Fibroblast of skin of right quadriceps (primary cell): ENCODE results near the gene ARL16.
A peak's percentile ranks its signal among the peaks of the same experiment; 100 is the strongest.

Experiments
- DNase-seq: peaks from one replicate; pipeline ENCODE4 v3.0.0-alpha.2; 2013

Gene ARL16

DNA sequence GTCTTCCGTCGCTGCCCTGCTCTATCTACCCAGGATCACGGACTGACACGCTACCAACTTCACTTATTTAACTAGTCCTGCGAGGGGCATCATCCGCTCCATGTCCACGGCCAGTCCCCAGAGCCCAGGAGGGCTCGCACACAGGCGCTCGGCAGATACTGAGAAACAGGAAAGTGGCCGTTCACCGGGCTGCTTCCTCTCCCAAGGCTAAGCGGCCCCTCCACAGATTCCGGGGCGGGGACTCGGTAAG lies 17.6 kb downstream of the ARL16 start:
- no peak for DNase-seq

DNA sequence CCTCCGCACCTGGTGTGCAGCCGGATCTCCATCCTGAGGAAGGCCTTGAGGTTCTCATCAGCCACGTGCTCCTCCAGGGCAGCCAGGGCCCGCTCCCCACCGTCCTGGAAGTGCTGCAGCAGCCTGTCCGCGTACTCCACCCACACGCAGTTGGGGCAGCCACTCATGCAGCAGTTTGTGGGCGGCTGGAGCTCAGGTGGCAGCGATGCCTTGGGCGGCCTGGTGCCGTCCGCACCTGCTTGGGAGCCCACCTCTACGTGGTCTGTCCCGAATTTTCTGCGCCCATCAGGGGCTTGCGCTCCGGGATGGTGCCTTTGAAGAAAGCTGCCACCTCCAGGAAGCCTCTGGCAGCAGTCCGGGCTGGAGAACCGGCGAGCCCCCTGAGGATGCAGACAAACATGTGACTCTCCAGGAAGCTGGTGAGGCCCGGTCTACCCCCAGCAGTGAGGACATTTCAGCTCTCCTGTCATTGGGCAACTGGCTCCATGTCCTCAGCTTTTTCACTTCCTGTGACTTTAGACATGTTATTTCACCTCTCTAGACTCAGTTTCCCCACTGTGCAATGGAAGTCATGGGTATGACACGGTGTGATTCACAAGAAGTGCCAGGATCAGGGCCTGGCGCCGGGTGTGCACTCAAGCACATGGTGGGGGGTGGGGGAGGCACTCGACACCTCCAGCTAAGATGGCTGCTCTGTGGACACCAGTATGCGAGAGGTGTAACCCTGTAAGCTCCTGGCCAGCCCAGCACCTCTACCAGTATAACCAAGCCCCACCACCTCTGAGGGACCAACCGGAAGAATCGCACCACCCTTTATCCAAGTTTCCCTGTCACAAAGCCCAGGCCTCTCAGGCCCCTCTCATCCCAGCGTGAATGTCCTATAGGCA lies 18.1 kb downstream of the ARL16 start:
- DNase-seq: peak; percentile 22

DNA sequence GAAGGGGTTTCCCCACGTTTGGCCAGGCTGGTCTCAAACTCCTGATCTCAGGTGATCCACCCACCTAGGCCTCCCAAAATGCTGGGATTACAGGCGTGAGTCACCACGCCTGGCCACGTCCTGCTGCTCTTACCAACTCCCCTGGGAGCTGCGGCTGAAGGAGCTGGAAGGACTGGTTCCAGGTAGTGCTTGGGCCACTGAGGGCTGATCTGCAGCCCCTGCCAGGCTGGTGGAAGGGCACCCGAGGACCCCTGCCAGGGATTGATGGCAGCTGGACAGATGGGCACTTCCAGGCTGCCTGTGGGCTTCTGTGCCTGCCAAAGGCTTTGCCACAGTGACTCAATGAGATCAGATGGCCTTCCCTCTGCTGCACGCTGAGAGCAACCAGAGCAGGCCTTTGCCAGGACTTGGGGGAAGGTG lies 19.5 kb downstream of the ARL16 start:
- no peak for DNase-seq

DNA sequence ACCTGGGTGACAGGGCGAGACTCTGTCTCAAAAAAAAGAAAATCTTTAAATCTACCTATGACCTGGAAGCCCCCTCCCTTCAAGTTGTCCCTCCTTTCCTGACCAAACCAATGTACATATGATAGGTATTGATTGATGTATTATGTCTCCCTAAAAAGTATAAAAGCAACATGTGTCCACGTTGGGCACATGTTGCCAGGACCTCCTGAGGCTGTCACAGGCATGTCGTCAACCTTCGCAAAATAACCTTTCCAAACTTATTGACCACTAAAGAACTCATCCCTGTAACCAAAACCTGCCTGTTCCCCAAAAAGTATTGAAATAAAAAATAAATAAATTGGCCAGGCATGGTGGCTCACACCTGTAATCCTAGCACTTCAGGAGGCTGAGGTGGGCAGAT lies 21.6 kb downstream of the ARL16 start:
- DNase-seq: no peak

DNA sequence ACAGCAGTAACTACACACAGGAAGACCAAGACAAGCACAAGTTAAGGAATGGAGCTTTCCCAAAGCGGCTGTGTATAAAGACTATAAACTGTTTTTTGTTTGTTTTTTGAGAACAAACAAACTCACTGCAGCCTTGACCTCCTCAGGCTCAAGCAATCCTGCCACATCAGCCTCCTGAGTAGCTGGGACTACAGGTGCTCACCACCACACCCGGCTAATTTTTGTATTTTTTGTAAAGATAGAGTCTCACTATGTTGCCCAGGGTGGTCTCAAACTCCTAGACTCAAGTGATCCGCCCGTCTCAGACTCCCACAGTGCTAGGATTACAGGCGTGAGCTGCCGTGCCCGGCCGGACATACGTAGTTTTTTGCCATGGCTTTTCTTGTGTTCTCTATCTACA lies 23.2 kb downstream of the ARL16 start:
- no peak for DNase-seq

DNA sequence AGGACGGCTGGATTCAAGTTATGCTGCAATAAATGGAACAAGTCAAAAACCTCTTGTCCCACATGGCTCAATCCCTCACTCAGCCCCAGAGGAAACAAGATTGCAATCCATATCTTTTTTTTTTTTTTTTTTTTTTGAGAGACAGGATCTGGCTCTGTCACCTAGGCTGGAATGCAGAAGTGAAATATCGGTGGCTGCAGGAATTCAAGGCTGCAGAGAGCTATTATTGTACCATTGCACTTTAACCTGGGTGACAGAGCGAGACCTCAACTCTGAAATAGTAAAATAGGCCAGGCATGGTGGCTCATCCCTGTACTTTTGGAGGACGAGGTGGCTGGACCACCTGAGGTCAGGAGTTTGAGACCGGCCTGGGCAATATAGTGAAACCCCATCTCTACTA lies 24.6 kb downstream of the ARL16 start:
- DNase-seq: no peak

DNA sequence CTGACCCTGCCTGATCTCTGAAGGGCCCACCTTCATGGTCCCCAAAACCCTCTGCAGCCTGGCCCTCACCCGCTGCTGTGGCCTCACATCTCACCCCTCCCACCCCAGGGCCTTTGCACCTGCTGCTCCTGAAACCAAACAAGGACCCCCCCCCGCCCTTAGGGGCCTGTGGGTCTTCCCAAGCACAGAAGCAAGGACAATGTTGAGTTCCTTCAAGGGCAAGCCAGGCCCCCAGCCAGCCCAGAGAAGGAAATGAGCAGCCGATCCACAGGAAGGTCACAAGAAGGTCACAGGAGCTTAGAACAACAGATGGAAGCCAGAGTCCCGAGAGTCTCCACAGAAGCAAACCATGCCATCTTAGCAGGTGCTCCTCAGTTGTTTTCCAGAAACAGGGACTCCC lies 26.8 kb downstream of the ARL16 start:
- DNase-seq: no peak

DNA sequence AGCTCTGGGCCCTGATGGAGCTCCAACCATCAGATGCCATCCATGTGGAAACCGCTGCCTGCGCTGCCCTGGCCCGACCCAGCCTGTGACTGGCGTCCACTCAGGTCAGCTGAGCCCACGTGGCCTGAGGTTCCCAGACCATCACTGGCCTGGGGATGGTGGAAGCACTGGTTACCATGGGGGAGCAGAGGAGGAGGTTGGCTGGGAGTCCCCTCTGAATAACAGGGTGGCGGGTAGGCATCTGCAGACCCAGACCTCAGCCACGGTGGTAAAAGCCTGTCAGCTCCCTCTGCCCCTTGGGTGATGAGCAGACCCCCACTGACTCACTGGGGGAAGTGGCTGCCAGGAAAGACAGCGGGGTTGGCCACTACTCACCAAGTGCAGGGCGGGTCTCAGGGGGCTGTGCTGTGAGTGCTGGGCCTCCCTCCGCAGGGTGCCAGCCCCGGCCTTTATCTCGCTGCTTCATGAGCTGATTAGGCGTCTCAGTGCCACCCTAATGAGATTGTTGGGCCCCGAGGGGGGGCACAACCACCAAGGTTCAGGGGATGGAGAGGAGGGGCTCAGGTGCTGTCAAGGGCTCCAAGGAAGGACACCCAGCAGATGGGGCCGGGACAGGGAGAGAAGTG lies 27.4 kb downstream of the ARL16 start, which contains the start of gene PDE6G:
TSS of gene PDE6G (minus strand) at position 425 of the 626 bp plus-strand sequence. CDS start 3,237 bp downstream, outside the sequence.
- no peak for DNase-seq

DNA sequence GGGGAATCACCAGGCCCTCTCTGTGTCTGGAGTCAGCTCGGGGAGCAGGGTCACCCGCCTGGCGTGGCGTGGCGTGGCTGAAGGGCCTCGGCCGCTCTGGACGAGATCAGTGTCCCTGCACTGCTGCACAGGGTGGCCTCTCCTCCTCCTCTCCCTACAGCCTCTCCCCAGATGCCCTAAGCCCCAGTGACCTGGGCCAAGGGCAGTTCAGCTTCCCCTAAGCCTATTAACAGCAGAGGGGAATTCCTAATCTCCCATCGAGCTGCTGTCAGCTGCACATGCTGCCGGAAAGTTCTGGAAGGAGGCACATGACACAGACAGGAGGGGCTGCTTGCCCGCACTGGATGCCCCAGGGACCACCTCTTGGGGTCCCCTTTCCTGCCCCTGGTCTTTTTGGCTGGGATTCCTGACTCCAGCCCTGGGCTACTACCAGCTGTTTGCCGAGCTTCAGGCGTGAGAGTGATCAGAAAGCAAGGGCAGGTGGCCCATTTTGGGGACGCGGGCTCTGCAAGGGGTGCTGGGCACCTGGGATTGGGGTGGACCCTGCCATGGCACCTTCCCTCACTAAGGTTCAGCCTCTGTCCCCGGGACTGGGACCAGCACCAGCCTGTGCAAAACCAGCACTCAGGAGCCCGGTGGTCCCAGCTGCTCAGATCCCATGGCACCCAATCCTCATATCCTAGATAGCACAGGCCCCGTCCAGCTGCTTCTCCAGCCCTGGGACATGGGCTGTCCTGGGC lies 28.0 kb downstream of the ARL16 start:
- DNase-seq: no peak

DNA sequence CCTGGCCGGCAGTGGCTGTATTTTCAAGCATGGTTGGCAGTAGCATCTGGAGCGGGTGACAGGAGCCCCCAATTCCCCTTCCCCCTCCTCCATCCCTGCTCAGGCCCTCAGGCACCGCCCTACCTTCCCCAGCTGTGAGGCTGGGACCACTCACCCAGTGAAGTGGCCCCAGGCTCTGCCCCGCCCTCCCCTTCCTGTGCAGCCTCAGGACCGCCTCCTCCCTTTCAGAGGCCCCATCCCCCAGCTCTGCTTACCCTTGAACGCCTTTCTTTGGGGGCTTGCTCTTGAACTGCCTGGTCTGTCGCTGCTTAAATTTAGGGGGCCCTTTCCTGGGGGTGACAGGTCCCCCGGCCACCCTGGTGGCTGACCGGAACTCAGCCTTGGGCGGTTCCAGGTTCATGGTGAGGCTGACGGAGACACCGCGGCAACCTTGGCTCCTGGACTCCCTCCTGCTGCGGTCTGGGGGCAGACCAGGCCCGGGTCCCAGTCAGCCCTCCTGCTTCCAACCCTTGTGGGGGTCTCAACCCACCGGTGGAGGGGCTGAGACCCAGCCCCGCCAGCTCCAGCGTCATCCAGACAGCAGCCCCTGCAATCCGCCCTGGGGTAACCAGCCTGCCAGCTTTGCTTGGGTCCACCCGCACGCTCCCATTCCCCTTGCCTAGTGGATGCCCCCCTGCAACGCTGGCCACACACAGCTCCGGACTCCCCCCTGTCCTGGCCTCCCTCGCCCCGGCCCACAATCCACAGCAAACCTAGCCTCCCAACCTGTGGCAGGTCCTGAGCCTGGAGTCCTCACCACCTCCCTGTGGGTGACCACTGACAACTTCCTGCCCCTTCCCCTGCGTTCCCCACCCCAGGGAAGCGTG lies 30.5 kb downstream of the ARL16 start:
- DNase-seq: no peak

DNA sequence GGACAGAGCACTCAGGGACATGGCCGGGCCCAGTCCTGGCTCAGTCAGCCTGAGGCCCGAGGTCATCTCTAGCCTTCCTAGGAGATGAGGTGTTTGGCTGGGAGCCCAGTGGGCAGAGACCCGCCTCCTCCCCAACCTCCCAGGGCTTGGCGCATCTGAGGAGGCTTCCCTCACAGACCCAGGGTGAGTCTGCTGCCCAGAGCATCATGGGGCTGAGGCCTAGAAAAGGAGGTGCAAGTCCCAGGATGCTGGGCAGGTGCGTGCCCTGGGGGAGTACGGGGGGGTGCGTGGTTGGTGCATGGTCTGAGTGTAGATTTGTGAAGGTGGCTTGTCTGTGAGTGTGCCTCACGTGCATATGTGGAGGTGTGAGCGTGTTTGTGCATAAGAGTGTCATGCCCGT lies 31.9 kb downstream of the ARL16 start:
- peak; percentile 69 for DNase-seq

DNA sequence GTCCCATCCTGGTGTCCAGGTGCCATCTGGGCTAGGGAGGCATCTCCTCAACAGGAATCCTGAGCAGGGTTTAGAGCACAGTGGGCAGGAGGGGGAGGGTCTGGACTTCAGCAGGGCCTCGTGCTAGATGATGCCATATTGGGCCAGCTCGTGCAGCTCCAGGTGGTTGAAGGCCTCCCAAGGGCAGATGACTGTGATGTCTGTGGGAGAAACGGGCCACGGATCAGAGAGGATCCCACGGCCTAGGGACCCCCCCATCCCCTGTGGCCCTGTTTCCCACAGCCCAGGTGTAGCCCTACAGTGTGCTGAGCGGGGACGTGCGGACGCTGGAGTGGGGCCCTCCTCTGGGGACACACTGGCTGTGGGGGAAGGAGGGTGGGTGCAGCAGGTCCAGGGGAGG lies 32.6 kb downstream of the ARL16 start:
- no peak for DNase-seq

DNA sequence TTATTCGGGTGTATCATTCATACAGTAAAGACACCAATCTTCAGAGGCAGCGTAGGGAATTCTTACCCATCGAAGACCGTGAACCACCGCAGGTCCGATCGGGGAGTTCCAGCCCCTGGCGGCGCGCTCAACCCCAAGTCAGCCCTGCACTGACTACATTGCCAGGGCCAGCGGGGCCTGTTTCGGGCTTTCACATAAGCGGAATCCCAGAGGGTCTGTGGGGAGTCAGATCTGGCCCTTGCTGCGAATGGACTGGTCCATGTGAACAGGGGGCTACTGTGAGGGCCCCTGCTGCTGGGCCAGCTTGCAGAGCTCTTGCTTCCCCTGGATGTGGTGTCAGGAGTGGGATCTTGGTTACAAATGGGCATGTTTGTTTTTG lies 34.9 kb downstream of the ARL16 start:
- no peak for DNase-seq

DNA sequence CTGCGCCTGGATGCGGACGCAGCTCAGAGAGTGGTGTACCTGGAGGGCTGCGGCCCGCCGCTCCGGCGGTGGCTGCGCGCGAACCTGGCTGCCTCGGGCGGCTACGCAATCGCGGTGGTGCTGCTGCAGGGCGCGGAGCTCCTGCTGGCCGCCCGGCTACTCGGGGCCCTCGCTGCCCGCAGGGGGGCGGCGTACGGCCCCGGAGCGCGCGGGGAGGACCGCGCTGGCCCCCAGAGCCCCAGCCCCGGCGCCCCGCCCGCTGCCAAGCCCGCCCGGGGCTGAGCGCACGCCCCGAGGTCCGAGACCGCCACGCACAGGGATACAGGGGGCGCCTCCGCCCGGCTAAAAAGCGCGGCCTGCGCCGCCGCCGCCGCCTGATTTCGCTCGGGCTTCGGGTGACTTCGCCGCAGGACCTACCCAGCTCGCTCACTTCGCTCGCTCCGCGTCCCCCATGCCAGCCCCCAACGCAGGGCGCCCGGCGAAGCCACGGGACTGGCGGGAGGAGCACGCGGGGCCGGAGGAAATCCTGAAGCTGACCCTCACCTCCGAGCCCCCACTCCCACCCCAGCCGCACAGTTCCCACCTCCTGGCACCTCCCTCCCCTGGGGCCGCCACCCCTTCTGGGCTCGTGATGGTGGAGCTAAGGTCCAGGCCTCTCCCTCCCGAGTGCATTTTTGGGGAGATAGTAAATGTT lies 35.4 kb downstream of the ARL16 start:
- DNase-seq: no peak

DNA sequence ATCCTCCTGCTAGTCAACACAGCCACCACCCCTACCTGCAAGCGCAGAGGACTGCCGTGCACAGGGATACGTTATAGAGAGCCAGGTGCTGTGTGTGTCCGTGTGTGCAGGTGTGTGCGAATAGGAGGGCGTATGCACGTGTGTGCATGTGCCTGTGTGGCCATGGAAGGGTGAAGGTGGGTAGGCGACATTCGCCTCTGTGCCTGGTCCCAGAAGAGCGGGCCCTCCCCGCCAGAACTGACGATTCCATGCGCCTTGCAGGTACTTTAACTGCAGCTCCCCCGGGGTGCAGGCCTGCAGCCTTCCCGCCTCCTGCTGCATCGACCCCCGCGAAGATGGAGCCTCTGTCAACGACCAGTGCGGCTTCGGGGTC lies 36.0 kb downstream of the ARL16 start:
- DNase-seq: no peak

DNA sequence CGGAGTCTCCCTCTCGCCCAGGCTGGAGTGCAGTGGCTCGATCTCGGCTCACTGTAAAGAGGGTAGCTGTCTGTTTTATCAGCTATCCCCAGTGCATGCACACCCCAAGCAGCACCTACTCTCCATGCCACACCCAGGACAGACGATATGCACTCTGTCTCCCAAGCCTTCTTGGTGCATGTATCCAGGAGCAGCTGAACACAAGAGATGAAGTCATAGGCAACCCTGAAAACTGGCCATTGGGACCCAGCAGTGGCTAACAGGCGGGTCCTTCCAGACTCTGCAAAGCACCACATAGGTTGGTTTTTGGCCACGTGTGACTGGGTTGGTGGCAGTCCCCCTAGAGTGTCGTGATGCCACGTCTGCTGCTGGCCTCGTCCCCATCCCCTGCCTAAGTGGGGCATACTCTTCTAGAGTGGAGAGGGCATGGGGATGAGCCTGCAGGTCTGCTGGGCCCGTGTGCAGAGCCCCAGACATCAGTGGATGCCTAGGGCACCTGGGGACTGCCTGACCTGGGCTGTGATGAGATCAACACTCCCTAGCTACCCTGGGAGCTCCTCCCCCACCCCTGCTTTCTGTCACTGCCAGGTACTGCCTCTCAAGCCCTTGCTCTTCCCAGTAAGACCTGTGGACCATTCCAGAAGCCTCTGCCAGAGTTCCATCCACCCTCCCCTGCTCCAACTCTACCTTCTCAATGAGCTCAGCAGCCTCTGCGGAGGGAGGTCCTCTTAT lies 36.6 kb downstream of the ARL16 start:
- no peak for DNase-seq

DNA sequence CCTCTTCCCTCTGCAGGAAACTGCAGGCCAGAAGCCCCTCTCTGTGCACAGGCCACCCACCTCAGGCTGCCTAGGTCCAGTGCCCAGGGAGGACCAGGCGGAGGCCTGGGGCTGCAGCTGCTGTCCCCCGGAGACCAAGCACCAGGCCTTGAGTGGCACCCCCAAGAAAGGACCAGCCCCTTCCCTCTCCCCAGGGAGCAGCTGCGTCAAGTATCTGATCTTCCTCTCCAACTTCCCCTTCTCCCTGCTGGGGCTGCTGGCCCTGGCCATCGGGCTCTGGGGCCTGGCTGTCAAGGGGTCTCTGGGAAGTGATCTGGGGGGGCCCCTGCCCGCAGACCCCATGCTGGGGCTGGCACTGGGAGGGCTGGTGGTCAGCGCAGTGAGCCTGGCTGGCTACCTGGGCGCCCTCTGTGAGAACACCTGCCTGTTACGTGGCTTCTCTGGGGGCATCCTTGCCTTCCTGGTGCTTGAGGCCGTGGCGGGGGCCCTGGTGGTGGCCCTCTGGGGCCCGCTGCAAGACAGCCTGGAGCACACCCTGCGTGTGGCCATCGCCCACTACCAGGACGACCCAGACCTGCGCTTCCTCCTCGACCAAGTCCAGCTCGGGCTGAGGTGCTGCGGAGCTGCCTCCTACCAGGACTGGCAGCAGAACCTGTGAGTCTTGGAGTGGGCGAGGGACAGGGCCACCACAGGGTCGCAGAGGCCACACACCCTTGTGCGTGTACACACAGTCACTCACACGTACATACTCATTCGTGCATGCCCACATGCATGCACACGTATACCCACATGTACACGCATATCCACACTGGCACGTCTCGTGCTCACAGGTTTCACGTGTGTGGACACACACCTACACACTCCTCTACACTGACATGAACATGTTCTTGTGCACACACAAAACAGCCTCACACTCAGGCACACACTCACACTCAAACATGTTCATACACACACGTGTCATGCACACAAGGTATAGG lies 38.3 kb downstream of the ARL16 start:
- DNase-seq: no peak

DNA sequence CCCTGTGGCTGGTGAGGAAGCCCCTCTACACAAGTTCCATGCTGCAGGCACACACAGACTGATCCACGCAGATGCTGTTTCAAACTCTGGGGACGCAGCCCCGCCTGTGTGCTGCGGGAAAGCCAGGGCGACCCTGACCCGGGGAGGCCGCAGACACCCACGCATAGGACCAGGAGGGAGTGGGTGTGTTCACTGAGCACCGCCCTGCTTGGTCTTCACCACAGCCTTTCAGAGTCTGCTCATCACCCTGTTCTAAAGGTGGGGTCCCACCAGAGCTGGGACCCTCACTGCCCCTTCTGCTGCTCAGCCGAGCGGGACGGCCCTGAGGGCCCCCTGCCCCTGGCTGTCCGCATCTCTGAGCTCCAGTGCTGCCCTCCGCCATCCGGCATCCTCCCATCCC lies 39.1 kb downstream of the ARL16 start:
- no peak for DNase-seq

DNA sequence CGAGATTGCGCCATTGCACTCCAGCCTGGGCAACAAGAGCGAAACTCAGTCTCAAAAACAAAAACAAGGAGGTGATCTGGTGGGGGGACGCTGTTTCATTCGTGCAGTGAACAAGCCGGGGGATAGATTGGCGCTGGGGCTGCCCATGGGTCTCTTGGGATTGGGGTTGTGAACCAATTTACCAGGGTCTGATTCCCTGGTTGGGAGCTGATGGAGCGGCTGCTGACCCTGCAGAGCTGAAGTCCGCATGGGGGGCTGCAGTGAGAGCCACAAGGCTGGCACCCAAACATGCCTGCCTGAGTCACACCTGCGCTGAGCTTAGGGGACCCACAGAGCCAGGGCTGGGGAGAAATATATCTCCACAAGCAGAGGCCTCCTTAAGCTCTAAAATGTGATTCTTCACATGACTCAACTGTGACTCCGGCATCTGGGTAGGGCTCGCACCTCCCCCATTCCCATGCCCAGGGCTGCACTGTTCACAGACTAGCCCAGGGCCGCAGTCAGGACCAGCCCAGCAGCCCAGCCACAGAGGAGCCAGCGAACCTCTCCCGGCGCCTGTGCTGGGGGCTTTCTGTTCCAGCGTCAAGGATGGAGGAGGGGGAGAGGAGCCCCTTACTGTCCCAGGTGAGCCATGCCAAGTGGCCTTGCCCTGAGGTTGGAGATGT lies 41.6 kb downstream of the ARL16 start:
- peak; percentile 77 for DNase-seq

DNA sequence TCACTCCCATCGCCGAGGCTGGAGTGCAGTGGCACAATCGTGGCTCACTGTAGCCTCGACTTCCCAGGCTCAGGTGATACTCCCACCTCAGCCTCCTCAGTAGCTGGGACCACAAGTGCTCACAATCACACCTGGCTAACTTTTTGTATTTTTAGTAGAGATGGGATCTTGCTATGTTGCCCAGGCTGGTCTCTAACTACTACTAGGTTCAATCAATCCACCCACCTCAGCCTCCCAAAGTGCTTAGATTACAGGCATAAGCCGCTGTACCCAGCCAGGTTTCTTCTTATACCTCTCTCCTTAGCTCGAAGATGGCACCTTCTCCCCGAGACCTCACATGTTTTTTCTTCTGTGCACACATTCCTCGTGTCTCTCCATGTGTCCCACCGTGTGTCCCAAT lies 43.6 kb downstream of the ARL16 start:
- no peak for DNase-seq
